Brain microvascular endothelial cell (primary cell): ENCODE measurements around the gene BLOC1S2.
"Not testable (repeated sequence)": the region's sequence is repeated elsewhere in the genome, so short reads cannot be mapped to it uniquely, and the experiment has no call there.

Source experiments
- DNase-seq: peaks from one replicate; pipeline ENCODE4 v3.0.0-alpha.2; 2020
- H3K27ac ChIP-seq: fragments of 250-450 bp; sonication (Bioruptor Pico); 2 replicates; pipeline ENCODE4 v1.5.1; 2020; ENCODE audit warnings: mild to moderate bottlenecking, moderate library complexity
- H3K27me3 ChIP-seq: fragments of 250-450 bp; sonication (Bioruptor Pico); replicated peaks from 2 replicates; pipeline ENCODE4 v1.5.1; 2020; ENCODE audit warnings: mild to moderate bottlenecking
- H3K36me3 ChIP-seq: fragments of 250-450 bp; sonication (Bioruptor Pico); replicated peaks from 2 replicates; pipeline ENCODE4 v1.5.1; 2020; ENCODE audit warnings: mild to moderate bottlenecking
- H3K4me3 ChIP-seq: 2 replicates; pipeline ENCODE4 v1.5.1; 2011; ENCODE audit warnings: low read depth, mild to moderate bottlenecking, control low read depth, low read length, moderate library complexity
- CTCF ChIP-seq: IDR thresholded peaks from 2 replicates; pipeline ENCODE4 v1.5.1; 2011; ENCODE audit warnings: low read depth, mild to moderate bottlenecking, moderate library complexity, low read length, control low read depth, inconsistent platforms; ENCODE audit errors: missing control alignments
- in situ Hi-C: cut with HindIII; loops from 2 replicates; pipeline ENCODE4 v1.10.0; 2017; ENCODE audit warnings: low sequenced_read_pairs, low pct_ligation_motif_present

The BLOC1S2 gene

GRCh38 chr10:100288196-100288595 lies 1.7 kb upstream of the BLOC1S2 start:
- Histone ChIP-seq H3K4me3 (no peak overlapping the region), H3K27ac (no peak overlapping the region), H3K36me3 (peaks cover 7% of the 10 kb centered on the region), H3K27me3 (no peaks in the 10 kb centered on the region)
- DNase-seq: no peak
- in situ Hi-C loops: no loop called here
- no peak for TF ChIP-seq CTCF

GRCh38 chr10:100287756-100288155 lies 1.3 kb upstream of the BLOC1S2 start:
- no peak overlapping the region for H3K27ac ChIP-seq
- DNase-seq: no peak
- no peaks in the 10 kb centered on the region for H3K27me3 ChIP-seq
- in situ Hi-C loops: no loop called here
- H3K4me3 ChIP-seq: no peak overlapping the region
- TF ChIP-seq CTCF: no peak
- peaks cover 7% of the 10 kb centered on the region for H3K36me3 ChIP-seq

- not testable (repeated sequence) for DNase-seq, H3K27me3 ChIP-seq
These were observed 1.2 kb downstream of the BLOC1S2 start for GRCh38 chr10:100285326-100285725.

GRCh38 chr10:100282907-100283306 lies 3.6 kb downstream of the BLOC1S2 start:
- Histone ChIP-seq H3K36me3 (peaks cover 28% of the 10 kb centered on the region), H3K27me3 (no peaks in the 10 kb centered on the region)
- in situ Hi-C loops: no loop called here

More at GRCh38 chr10:100285326-100285725, 1.2 kb downstream of the BLOC1S2 start:
- in situ Hi-C loops: not testable (repeated sequence)
- peak overlapping the region; percentile 97 for H3K4me3 ChIP-seq
- peak overlapping the region; percentile 86 for H3K27ac ChIP-seq
- H3K36me3 ChIP-seq: peaks cover 14% of the 10 kb centered on the region

GRCh38 chr10:100276971-100277370 lies 9.5 kb downstream of the BLOC1S2 start:
- H3K27ac ChIP-seq, in situ Hi-C loops, DNase-seq, H3K27me3 ChIP-seq, H3K4me3 ChIP-seq: not testable (repeated sequence)
- peaks cover 41% of the 10 kb centered on the region for H3K36me3 ChIP-seq

More at GRCh38 chr10:100282907-100283306, 3.6 kb downstream of the BLOC1S2 start:
- no peak for TF ChIP-seq CTCF
- Histone ChIP-seq H3K27ac (no peak overlapping the region), H3K4me3 (no peak overlapping the region)
- DNase-seq: no peak

- TF ChIP-seq CTCF: no peak
- DNase-seq: peak; percentile 91
- Histone ChIP-seq H3K27ac (peak within 1 kb of the TSS; percentile 63), H3K4me3 (peak within 1 kb of the TSS; percentile 100), H3K27me3 (no peaks in the 10 kb centered on the region), H3K36me3 (no peaks in the 10 kb centered on the region)
- in situ Hi-C loops: no loop called here
These were observed 19.0 kb downstream of the BLOC1S2 start, which contains the start of gene CWF19L1 for GRCh38 chr10:100267239-100268104. Gene CWF19L1 (minus strand): TSS chr10:100267638. CDS start chr10:100267593, 45 bp downstream.
